GM04503 (cell line): ENCODE results near the gene MTHFS.

Experiments
- DNase-seq: peaks from one replicate; pipeline ENCODE4 v3.0.0-alpha.2; 2012; ENCODE audit warnings: low read depth

The MTHFS gene

GRCh38 chr15:79815468-79815867 lies 81.3 kb downstream of the MTHFS start:
- no peak for DNase-seq

DNA sequence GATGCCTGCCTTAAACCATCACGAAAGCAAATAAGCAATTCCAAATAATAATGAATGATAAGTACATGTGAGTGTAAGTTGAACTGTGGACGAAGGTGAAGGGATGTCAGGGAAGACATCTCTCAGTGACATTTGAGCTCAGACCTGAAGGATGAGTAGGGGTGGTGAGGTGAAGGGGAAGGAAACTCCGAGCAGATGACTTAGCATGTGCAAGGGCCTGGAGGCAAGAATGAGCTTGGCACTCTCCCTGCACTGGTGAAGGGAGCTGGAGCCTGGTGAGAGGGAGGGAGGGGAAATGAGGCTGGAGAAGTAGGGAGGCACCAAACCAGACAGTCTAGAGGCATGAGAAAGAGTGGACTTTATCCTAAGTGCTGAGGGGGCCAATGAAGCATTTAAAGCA lies 84.3 kb downstream of the MTHFS start:
- no peak for DNase-seq

GRCh38 chr15:79811406-79812405 lies 85.1 kb downstream of the MTHFS start:
- no peak for DNase-seq

DNA sequence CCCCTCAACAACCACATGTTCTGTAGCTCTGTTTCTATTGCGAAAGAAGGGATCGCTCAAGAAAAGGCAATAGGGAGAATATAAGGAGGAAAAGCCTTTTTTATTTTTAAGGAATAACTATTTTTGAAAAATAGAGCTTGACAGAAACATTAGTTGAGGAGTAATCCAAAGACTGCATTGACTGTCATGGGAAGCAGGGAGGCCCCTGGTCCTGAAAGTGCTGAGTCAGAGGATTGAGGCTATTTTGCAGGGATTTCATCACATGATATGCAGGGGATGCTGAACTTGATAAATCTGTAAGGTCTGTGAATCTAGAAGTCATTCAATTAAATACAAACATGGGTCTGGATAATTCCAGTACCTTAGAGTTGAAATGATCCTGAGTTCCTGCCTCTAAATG lies 92.0 kb downstream of the MTHFS start:
- DNase-seq, result no peak

DNA sequence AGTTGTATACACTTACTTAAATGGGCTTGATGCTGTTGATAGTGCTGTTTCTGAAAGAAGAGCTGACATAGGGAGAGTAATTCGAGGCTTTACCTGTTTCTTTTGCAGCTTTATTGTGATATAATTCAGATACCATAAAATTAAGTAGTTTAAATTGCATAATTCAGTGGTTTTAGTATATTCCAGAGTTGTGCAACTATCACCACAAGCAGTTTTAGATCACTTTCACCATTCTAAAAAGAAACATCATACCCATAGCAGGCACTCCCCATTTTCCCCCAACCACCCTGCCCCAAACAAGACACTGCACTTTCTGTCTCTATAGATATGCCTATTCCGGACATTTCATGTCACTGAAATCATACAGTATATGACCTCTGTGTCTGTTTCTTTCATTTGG lies 98.5 kb downstream of the MTHFS start:
- DNase-seq, result no peak
